Transverse colon (tissue), 4 donors: ENCODE data around the gene KIAA1217. TPM values are rescaled to one million over a fixed set of nuclear protein-coding genes. Genes with fewer than 3 reads are reported as not detected.

Experiments
- DNase-seq: peaks from one replicate; pipeline ENCODE4 v3.0.0-alpha.2; 2019
- H3K27ac ChIP-seq, 4 donors: fragments of 200-600 bp; sonication (generic); 2 replicates each; pipeline ENCODE4 v1.5.1; 2016 to 2018; ENCODE audit warnings: inconsistent platforms in 4 of 4
- H3K27me3 ChIP-seq: fragments of 200-600 bp; sonication (generic); 2 replicates; pipeline ENCODE4 v1.5.1; 2017; ENCODE audit warnings: inconsistent platforms
- H3K36me3 ChIP-seq, 4 donors: fragments of 200-600 bp; sonication (generic); 2 replicates each; pipeline ENCODE4 v1.5.1; 2017 to 2019; ENCODE audit warnings: inconsistent platforms in 4 of 4
- H3K4me1 ChIP-seq, 4 donors: fragments of 200-600 bp; sonication (generic); 2 replicates each; pipeline ENCODE4 v1.5.1; 2017 to 2020; ENCODE audit warnings: inconsistent platforms in 4 of 4
- H3K4me3 ChIP-seq, 4 donors: fragments of 200-600 bp; sonication (generic); 1 replicate in 1 of 4; 2 replicates in 3 of 4; pipeline versions ENCODE4 v1.5.1 to v1.6.1; 2017 to 2019; ENCODE audit warnings: inconsistent platforms in 4 of 4
- H3K9me3 ChIP-seq, 2 donors: fragments of 200-600 bp; sonication (generic); 2 replicates each; pipeline ENCODE4 v1.5.1; 2017 to 2019; ENCODE audit warnings: inconsistent platforms in 2 of 2
- EP300 ChIP-seq: sonication (generic); formaldehyde crosslinking; IDR thresholded peaks from one replicate; pipeline ENCODE4 v1.6.1; 2017; ENCODE audit warnings: antibody characterized with exemption, low read depth
- POLR2A ChIP-seq: fragments of 450-650 bp; IDR thresholded peaks from one replicate; pipeline ENCODE4 v1.6.1; 2016; ENCODE audit warnings: antibody characterized with exemption, mild to moderate bottlenecking, moderate library complexity
- POLR2AphosphoS5 ChIP-seq, 3 donors: sonication (generic); formaldehyde crosslinking; IDR thresholded peaks; one replicate each; pipeline ENCODE4 v1.6.1; 2016; ENCODE audit warnings: antibody characterized with exemption in 3 of 3
- WGBS, 2 donors: methylation state at CpG; one replicate each; pipeline ENCODE4 v1.1.5; 2018; ENCODE audit warnings: low coverage in 1 of 2; 5-methylcytosine and 5-hydroxymethylcytosine counted together
- in situ Hi-C, 4 donors: fragments of 200-750 bp; cut with MboI; loops; one replicate each; pipeline versions ENCODE4 v1.15.0 to v1.15.1; 2017; ENCODE audit warnings: low sequenced_read_pairs in 3 of 4, low pct_ligation_motif_present in 1 of 4, low pct_unique_long_range_greater_than_20kb in 1 of 4
- intact Hi-C: fragments of 100-400 bp; cut with DNase I; formaldehyde crosslinking; loops from one replicate; pipeline ENCODE4 v1.15.1; 2023; ENCODE audit warnings: low total_unique reads
- total RNA-seq, 4 donors: library from RNA; depleted of rRNA; stranded (reverse); fragments of >200 nt; gene quantifications; one replicate each; pipeline ENCODE4 v1.1.0, GENCODE V29; 2016
- TF ChIP-seq, protein P1 (sequence below), 5 experiments: fragments of 200-600 bp in 3 of 5; fragments of 450-650 bp in 2 of 5; sonication (generic) in 3 of 5; IDR thresholded peaks; 1 replicate in 2 of 5; 2 replicates in 3 of 5; pipeline ENCODE4 v1.5.1; 2016 to 2017; ENCODE audit warnings: antibody characterized with exemption in 5 of 5, inconsistent platforms in 3 of 5, mild to moderate bottlenecking in 2 of 5, moderate library complexity in 1 of 5

KIAA1217 gene
- total RNA-seq, 4 donors from 2014 or later = 56.5 to 175 (median 72.0) TPM

DNA sequence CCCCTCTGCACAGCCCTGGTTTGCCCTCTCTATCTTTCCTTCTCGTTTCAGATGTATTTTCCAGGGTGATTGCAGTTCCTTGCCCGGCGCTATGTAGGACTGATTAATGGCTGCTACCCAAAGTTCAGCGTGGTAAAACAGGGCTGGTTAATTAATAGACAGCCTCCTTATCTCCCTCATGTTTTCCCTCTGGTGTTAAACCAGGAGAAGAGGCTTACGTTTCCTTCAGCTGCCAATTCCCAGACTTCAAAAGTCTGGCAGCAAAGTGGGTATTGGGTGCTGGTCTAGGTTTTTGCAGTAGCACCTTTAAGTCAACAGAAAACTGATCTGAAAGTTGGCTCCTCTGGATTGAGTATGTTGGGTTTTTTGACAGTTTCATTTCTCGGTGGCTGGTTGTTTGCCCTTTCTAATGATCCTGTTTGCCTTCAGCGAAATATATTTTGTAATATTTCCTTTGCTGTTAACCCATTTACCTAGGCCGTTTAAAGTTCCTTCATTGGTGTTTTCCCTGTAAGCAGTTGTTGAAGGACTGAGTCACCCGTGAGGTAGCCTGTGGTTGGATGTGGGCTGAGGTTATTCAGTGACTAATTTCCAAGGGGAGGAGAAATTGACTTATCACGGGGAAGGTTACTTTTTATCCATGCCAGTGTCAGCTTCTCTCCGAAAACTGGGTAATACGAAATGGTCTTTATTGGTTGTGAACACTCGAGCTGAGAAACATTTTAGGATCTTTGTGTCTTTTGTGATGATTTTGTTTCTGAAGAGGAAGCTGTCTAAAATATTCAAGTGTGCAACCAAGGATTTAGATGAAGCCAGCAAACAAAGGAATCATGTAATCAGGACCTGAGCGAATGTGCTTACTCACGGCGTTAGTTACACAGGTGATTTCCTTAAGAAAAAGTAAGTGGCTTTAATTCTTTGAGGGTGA lies 257.2 kb downstream of the KIAA1217 start:
- Histone ChIP-seq H3K36me3 (no peaks in the 10 kb centered on the region), H3K27ac (peak overlapping the region; percentile 82 to 90 (median 87)), H3K4me1 (peaks cover 4 to 68% (median 33%) of the 10 kb centered on the region in 4 donors), H3K4me3 (peak overlapping the region in 3 of 4 donors; percentile 28 to 45 (median 30)), H3K27me3 (no peaks in the 10 kb centered on the region), H3K9me3 (no peaks in the 10 kb centered on the region)
- peak; percentile 57 to 90 (median 89) for TF ChIP-seq POLR2AphosphoS5 (IDR thresholded peaks at IDR 0.05)
- TF ChIP-seq EP300 = no peak
- TF ChIP-seq, protein P1, sequence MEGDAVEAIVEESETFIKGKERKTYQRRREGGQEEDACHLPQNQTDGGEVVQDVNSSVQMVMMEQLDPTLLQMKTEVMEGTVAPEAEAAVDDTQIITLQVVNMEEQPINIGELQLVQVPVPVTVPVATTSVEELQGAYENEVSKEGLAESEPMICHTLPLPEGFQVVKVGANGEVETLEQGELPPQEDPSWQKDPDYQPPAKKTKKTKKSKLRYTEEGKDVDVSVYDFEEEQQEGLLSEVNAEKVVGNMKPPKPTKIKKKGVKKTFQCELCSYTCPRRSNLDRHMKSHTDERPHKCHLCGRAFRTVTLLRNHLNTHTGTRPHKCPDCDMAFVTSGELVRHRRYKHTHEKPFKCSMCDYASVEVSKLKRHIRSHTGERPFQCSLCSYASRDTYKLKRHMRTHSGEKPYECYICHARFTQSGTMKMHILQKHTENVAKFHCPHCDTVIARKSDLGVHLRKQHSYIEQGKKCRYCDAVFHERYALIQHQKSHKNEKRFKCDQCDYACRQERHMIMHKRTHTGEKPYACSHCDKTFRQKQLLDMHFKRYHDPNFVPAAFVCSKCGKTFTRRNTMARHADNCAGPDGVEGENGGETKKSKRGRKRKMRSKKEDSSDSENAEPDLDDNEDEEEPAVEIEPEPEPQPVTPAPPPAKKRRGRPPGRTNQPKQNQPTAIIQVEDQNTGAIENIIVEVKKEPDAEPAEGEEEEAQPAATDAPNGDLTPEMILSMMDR (IDR thresholded peaks at IDR 0.05) = no peak
- peak; percentile 87 for TF ChIP-seq POLR2A
- intact Hi-C loops = no loop called here
- DNase-seq = peak; percentile 59
- 47 to 48% methylated on average over 12 to 16 of the region's 16 CpGs for WGBS, 2 donors
- in situ Hi-C loops = no loop called here

DNA sequence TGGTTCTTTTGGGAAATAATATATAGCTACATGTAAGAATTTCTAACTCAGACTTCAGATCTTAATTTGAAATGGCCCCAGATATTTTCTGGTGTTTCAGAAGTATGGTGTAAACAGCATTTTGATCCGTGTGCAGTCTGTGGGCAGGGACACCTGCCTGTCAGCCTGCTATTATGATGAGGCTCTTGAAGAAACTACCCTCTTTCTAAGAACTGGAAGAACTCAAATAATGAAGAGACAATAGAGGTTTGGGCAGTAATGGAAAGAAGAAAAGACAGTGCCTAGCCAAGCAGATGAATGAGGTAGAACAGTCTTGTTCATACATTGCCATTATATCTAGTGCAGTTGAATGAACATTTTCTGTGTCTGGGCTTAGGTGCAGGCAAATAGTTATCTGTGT lies 258.2 kb downstream of the KIAA1217 start:
- intact Hi-C loops = no loop called here
- no peaks in the 10 kb centered on the region for H3K27me3 ChIP-seq
- TF ChIP-seq, protein P1 (IDR thresholded peaks at IDR 0.05) = no peak
- TF ChIP-seq POLR2AphosphoS5 (IDR thresholded peaks at IDR 0.05) = peak in 1 of 3 donors; percentile 9
- no peaks in the 10 kb centered on the region for H3K9me3 ChIP-seq
- peak overlapping the region; percentile 82 to 90 (median 87) for H3K27ac ChIP-seq
- DNase-seq = no peak
- in situ Hi-C loops = no loop called here
- peak overlapping the region in 3 of 4 donors; percentile 28 to 45 (median 30) for H3K4me3 ChIP-seq
- WGBS, 2 donors = 40 to 54% methylated on average over 1 of the region's 1 CpG
- no peaks in the 10 kb centered on the region for H3K36me3 ChIP-seq
- peaks cover 4 to 70% (median 33%) of the 10 kb centered on the region in 4 donors for H3K4me1 ChIP-seq

DNA sequence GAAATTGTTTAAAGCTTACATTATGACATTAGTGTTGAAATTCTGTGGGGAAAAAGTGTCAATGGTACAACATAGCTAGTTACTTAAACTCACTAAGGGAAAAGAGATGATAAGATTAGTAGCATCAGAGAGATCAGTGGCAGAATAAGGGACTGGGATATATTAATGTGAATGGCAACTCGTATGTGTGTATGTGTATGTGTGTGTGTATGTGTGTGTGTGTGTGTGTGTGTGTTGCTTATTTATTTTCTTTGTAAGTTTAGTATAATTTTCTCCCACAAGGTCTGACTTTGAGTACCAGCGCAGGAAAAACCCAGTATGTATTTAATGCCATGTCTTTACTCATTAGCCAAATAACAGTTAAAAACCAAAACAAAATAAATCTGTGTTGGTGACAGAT lies 258.7 kb downstream of the KIAA1217 start:
- peak overlapping the region in 3 of 4 donors; percentile 28 to 45 (median 30) for H3K4me3 ChIP-seq
- H3K27me3 ChIP-seq = no peaks in the 10 kb centered on the region
- 36 to 50% methylated on average over 2 of the region's 2 CpGs for WGBS, 2 donors
- peak overlapping the region; percentile 82 to 90 (median 87) for H3K27ac ChIP-seq
- no peak for DNase-seq
- in situ Hi-C loops = no loop called here
- H3K4me1 ChIP-seq = peaks cover 4 to 65% (median 32%) of the 10 kb centered on the region in 4 donors
- H3K36me3 ChIP-seq = no peaks in the 10 kb centered on the region
- H3K9me3 ChIP-seq = no peaks in the 10 kb centered on the region
- intact Hi-C loops = no loop called here
- no peak for TF ChIP-seq POLR2A
- TF ChIP-seq POLR2AphosphoS5 (IDR thresholded peaks at IDR 0.05) = no peak
- TF ChIP-seq EP300 = no peak
- TF ChIP-seq, protein P1 (IDR thresholded peaks at IDR 0.05) = no peak

DNA sequence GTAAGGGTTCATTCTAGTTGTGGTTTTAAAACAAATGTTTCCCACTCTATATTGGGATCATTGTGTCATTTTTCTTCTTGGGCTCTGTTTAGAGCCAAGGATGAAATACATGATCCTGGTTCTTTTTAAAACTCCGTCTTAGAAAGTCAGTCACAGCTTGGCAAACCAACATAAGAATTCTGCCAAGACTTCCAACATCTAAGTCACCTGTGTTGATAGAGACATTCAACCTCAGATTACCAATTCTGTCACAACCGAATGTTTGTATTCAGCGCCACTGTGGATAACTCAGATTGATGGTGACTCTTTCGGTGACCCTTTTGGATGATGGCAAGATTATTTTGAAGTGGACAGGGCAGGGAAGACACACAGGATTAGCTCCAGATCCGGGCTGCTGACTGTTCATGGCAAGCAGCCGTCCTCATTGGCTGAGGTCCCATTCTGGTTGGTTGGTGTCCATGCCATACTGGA lies 259.4 kb downstream of the KIAA1217 start:
- Histone ChIP-seq H3K36me3 (no peaks in the 10 kb centered on the region), H3K4me1 (peaks cover 4 to 59% (median 30%) of the 10 kb centered on the region in 4 donors), H3K4me3 (peak overlapping the region in 1 of 4 donors; percentile 45), H3K27me3 (no peaks in the 10 kb centered on the region), H3K27ac (peak overlapping the region in 3 of 4 donors; percentile 82 to 90 (median 87)), H3K9me3 (no peaks in the 10 kb centered on the region)
- in situ Hi-C loops = no loop called here
- TF ChIP-seq POLR2A = no peak
- TF ChIP-seq, protein P1 (IDR thresholded peaks at IDR 0.05) = no peak
- TF ChIP-seq POLR2AphosphoS5 (IDR thresholded peaks at IDR 0.05) = no peak
- no peak for TF ChIP-seq EP300
- WGBS, 2 donors = 67 to 75% methylated on average over 3 to 6 of the region's 6 CpGs
- intact Hi-C loops = no loop called here
- no peak for DNase-seq
